ENCODE data around the gene GPER1.

GRCh38 chr7:1104516-1105179, 16.7 kb downstream of the GPER1 start:
- TF ChIP-seq CTCF (IDR thresholded peaks at IDR 0.05; ENCODE audit: low read depth, low read length, poor library complexity, severe bottlenecking) (no peak), EZH2phosphoT487 (IDR thresholded peaks at IDR 0.05; ENCODE audit: borderline replicate concordance, low read length) (no peak)
